MG63 (cell line): ENCODE data around the gene SUDS3. TPM values are rescaled to one million over a fixed set of nuclear protein-coding genes. Genes with fewer than 3 reads are reported as not detected.

Experiments
- DNase-seq: peaks from one replicate; pipeline ENCODE4 v3.0.0-alpha.2; 2020
- H3K27me3 ChIP-seq: fragments of 250-450 bp; sonication (Bioruptor Pico); 2 replicates; pipeline ENCODE4 v1.5.1; 2020; ENCODE audit warnings: mild to moderate bottlenecking, moderate library complexity
- H3K36me3 ChIP-seq: fragments of 250-450 bp; sonication (Bioruptor Pico); 2 replicates; pipeline ENCODE4 v1.5.1; 2020; ENCODE audit warnings: mild to moderate bottlenecking, moderate library complexity
- H3K4me3 ChIP-seq: fragments of 250-450 bp; sonication (Bioruptor Pico); 2 replicates; pipeline ENCODE4 v1.5.1; 2020; ENCODE audit warnings: mild to moderate bottlenecking, moderate library complexity
- H3K9me3 ChIP-seq: fragments of 250-450 bp; sonication (Bioruptor Pico); 2 replicates; pipeline ENCODE4 v1.5.1; 2020; ENCODE audit warnings: mild to moderate bottlenecking, moderate library complexity
- total RNA-seq: library from RNA; depleted of rRNA; stranded (reverse); fragments of >200 nt; shearing (Covaris generic); gene quantifications from 2 replicates; pipeline ENCODE4 v1.2.3, GENCODE V29; 2014; ENCODE audit warnings: low replicate concordance; rRNA removed

Gene SUDS3
- total RNA-seq, 1 experiment from 2014 or later: 46.8 TPM

DNA sequence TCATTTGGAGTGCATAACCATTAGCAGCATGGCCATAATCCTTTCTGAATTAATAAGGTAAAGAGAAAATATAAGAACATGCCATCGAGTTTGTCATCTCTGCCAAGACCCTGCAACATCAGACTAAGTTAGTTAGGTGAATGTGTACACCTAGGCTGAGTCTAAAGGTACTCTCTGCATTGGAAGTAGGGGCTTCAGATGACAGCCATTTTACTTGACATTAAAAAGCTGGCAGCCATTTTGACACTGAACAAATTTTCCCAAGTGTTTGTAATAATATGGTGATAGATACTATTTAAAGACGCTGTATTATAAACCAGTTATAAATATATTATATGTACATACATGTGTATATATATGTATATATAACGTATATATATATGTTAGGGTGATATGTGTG, 79.0 kb downstream of the SUDS3 start:
- DNase-seq: no peak
- Histone ChIP-seq H3K36me3 (no peaks in the 10 kb centered on the region), H3K4me3 (no peak overlapping the region), H3K27me3 (no peaks in the 10 kb centered on the region), H3K9me3 (no peaks in the 10 kb centered on the region)

DNA sequence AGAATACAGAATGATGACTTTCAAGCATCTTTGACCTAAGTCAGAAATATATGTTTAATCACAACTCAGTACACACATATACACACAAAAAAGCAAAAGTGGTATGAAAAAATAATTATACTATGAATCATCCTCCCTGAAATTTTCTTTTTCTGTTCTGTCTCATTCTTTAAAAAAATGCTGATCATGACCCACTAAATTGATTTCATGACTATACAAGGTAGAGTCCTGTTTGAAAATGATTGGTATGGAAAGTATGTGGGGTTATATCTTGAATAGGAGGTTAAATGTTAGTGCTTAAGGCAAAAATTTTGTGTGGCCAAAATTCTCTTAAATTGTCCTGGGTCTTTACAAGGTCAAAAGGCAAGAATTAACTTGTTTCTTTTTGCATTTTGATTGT, 80.4 kb downstream of the SUDS3 start:
- no peak for DNase-seq
- H3K9me3 ChIP-seq: no peaks in the 10 kb centered on the region; the same call in 1 of the 2 replicates
- H3K4me3 ChIP-seq: no peak overlapping the region
- no peaks in the 10 kb centered on the region for H3K36me3 ChIP-seq
- H3K27me3 ChIP-seq: no peaks in the 10 kb centered on the region

DNA sequence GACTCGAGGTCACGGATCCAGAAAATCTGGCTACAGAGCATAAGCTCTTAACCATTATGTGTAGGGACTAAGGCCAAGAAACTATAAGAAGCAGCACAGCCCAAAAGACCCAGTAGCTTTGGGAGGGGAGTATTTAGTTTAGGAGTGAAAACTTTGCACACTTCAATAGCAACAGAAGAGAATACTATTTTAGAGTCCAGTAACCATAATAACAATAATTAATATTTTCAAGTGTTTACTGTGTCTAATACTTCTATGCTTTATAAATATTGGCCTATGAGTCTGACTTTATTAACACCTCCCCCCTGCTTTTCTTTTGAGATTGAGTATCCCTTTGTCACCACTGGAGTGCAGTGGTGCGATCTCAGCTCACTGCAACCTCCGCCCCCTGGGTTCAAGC, 82.8 kb downstream of the SUDS3 start:
- Histone ChIP-seq H3K36me3 (no peaks in the 10 kb centered on the region), H3K9me3 (no peaks in the 10 kb centered on the region; the same call in 1 of the 2 replicates), H3K27me3 (no peaks in the 10 kb centered on the region), H3K4me3 (no peak overlapping the region)
- no peak for DNase-seq

DNA sequence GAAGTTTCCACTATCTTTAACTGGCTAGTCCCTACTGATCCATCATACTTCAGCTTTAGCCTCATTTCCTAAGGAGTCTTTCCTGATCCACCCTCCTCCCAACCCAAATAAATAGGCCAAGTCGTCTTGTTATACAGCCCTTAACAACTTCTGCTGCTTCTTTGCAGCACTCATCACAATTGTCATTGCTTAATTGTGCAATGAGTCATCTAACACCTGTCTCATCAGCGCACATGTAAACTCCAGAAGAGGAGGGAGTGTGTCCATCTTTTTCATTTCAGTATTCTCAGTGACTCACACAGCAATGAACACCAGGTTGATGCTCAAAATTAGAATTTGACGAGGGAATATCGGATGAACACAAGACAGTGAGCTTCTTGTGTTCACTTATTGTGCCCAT, 87.3 kb downstream of the SUDS3 start:
- Histone ChIP-seq H3K4me3 (no peak overlapping the region), H3K36me3 (no peaks in the 10 kb centered on the region), H3K27me3 (no peaks in the 10 kb centered on the region), H3K9me3 (no peaks in the 10 kb centered on the region; the same call in 1 of the 2 replicates)
- DNase-seq: no peak

DNA sequence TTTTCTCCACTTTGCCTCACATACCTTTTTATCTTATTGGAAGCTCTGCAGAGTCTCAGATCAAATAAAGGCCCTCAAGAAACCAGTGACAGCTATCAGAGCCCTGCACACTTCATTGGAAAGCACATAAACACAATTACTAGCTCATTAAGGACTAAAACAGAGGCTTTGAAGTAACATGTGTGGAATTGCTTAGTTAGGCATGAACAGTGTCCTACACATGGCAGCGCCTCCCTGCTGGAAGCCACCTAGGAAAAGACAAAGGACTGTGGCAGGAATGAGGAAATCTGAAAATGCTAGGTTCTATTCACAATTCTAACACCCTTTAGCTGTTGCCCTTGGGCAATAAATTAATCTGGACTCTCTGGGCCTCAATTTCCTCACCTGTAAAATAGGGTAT, 89.4 kb downstream of the SUDS3 start:
- no peak overlapping the region for H3K4me3 ChIP-seq
- no peaks in the 10 kb centered on the region for H3K36me3 ChIP-seq
- H3K27me3 ChIP-seq: no peaks in the 10 kb centered on the region
- DNase-seq: no peak
- no peaks in the 10 kb centered on the region; the same call in 1 of the 2 replicates for H3K9me3 ChIP-seq

Other genes with a start within 250 kb of the SUDS3 start
- 213 and 258 TPM in 2 replicates for gene PEBP1, start 240.4 kb upstream of the SUDS3 start, total RNA-seq
- gene TAOK3, start 3.6 kb upstream of the SUDS3 start, total RNA-seq: 17.4 and 24.5 TPM in 2 replicates